Measurements from ENCODE around the gene RBM28.

DNA sequence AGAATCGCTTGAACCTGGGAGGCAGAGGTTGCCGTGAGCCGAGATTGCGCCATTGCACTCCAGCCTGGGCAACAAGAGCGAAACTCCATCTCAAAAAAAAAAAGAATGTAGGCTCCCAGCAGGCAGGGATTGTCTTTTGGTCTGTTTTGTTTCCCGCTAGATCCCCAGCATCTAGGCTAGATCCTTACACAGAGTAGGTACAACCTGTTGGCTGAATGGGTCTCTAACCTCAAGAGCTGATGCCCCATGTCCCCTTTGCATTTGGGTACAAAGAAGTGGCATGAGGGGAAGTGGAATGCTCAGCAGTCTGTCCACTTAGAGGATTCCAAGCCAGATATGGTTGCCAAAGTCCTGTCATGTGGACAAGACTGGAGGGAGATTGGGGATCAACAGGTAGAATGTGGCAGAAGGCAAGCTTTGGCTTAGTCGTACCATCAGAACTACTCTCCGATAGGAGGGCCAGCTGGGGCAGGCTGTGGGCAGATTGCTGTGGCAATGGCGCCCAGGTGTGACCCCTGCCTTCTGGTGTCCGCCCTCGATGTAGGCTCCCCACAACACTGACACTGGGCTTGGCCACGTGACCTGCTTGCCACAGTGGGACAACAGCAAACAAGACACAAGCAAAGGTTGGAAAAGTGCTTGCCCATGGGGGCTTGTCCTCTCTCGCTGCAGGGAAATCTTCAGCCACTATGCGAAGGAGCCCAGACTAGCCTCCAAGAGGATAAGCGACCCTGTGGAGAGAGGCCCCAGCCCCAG is 81.3 kb downstream of the RBM28 start:
- TF ChIP-seq POLR2A (IDR thresholded peaks at IDR 0.05; ENCODE audit: low read length) (no peak), PBX3 (IDR thresholded peaks at IDR 0.05) (no peak), EP300 (IDR thresholded peaks at IDR 0.05) (no peak), JUN (IDR thresholded peaks at IDR 0.05) (no peak), ESRRA (IDR thresholded peaks at IDR 0.05; ENCODE audit: borderline replicate concordance, low read length) (no peak), MYC (IDR thresholded peaks at IDR 0.05; ENCODE audit: borderline replicate concordance, low read length) (no peak), ZC3H11A (IDR thresholded peaks at IDR 0.05) (no peak), CHD2 (IDR thresholded peaks at IDR 0.05; ENCODE audit: low read length, partially characterized antibody) (no peak)
- TF ChIP-seq, protein P1, sequence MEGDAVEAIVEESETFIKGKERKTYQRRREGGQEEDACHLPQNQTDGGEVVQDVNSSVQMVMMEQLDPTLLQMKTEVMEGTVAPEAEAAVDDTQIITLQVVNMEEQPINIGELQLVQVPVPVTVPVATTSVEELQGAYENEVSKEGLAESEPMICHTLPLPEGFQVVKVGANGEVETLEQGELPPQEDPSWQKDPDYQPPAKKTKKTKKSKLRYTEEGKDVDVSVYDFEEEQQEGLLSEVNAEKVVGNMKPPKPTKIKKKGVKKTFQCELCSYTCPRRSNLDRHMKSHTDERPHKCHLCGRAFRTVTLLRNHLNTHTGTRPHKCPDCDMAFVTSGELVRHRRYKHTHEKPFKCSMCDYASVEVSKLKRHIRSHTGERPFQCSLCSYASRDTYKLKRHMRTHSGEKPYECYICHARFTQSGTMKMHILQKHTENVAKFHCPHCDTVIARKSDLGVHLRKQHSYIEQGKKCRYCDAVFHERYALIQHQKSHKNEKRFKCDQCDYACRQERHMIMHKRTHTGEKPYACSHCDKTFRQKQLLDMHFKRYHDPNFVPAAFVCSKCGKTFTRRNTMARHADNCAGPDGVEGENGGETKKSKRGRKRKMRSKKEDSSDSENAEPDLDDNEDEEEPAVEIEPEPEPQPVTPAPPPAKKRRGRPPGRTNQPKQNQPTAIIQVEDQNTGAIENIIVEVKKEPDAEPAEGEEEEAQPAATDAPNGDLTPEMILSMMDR (IDR thresholded peaks at IDR 0.05): no peak
- TF ChIP-seq, protein P2, sequence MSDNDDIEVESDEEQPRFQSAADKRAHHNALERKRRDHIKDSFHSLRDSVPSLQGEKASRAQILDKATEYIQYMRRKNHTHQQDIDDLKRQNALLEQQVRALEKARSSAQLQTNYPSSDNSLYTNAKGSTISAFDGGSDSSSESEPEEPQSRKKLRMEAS (IDR thresholded peaks at IDR 0.05): no peak

Measured in A549 (cell line).